CD14-positive monocyte (primary cell): ENCODE results near the gene PLCH1. TPM values are rescaled to one million over a fixed set of nuclear protein-coding genes. Genes with fewer than 3 reads are reported as not detected.

Experiments used
- DNase-seq, 3 donors: peaks; one replicate each; pipeline ENCODE4 v3.0.0-alpha.2; 2011 to 2022
- H2AFZ ChIP-seq: 2 replicates; pipeline ENCODE4 v1.6.0; 2012; ENCODE audit warnings: mild to moderate bottlenecking, low read depth, low read length, inconsistent platforms; ENCODE audit not compliant: insufficient read depth, poor library complexity, severe bottlenecking
- H3K27ac ChIP-seq, 2 donors: 1 replicate in 1 of 2; 2 replicates in 1 of 2; pipeline ENCODE4 v1.5.1; 2012 to 2013; ENCODE audit warnings: low read length in 2 of 2, control low read depth in 1 of 2, inconsistent platforms in 1 of 2, low read depth in 1 of 2, mild to moderate bottlenecking in 1 of 2
- H3K27me3 ChIP-seq, 2 donors: one replicate each; pipeline versions ENCODE4 v1.6.0 to v1.6.1; 2011 to 2013; ENCODE audit warnings: low read length in 2 of 2; ENCODE audit not compliant: control insufficient read depth in 2 of 2, insufficient read depth in 2 of 2
- H3K36me3 ChIP-seq, 2 donors: replicated peaks in 1 of 2; 1 replicate in 1 of 2; 2 replicates in 1 of 2; pipeline versions ENCODE4 v1.5.1 to v1.6.1; 2012 to 2013; ENCODE audit warnings: low read length in 2 of 2, control low read depth in 1 of 2, inconsistent platforms in 1 of 2, mild to moderate bottlenecking in 1 of 2; ENCODE audit not compliant: insufficient read depth in 2 of 2, control insufficient read depth in 1 of 2
- H3K4me1 ChIP-seq, 2 donors: 1 replicate in 1 of 2; 2 replicates in 1 of 2; pipeline versions ENCODE4 v1.5.1 to v1.6.1; 2012 to 2013; ENCODE audit warnings: low read length in 2 of 2, control low read depth in 1 of 2, inconsistent platforms in 1 of 2, mild to moderate bottlenecking in 1 of 2, moderate library complexity in 1 of 2; ENCODE audit not compliant: insufficient read depth in 2 of 2, control insufficient read depth in 1 of 2
- H3K4me2 ChIP-seq: replicated peaks from 2 replicates; pipeline ENCODE3; 2012; ENCODE audit warnings: low read length, moderate library complexity, mild to moderate bottlenecking; ENCODE audit not compliant: poor library complexity, severe bottlenecking; ENCODE audit errors: extremely low read depth
- H3K4me3 ChIP-seq, 3 experiments: fragments of 200-600 bp in 1 of 3; sonication (generic) in 1 of 3; replicated peaks in 1 of 3; 1 replicate in 2 of 3; 2 replicates in 1 of 3; pipeline ENCODE4 v1.5.1; 2011 to 2013; ENCODE audit warnings: low read length in 3 of 3, mild to moderate bottlenecking in 3 of 3, control low read depth in 2 of 3, low read depth in 2 of 3, inconsistent platforms in 1 of 3, moderate library complexity in 1 of 3
- H3K79me2 ChIP-seq: 2 replicates; pipeline ENCODE4 v1.6.0; 2012; ENCODE audit warnings: mild to moderate bottlenecking, control low read depth, inconsistent platforms, low read length, moderate library complexity; ENCODE audit not compliant: insufficient read depth
- H3K9ac ChIP-seq: 2 replicates; pipeline ENCODE4 v1.6.0; 2017; ENCODE audit warnings: low read length, mild to moderate bottlenecking; ENCODE audit not compliant: insufficient read depth, poor library complexity, severe bottlenecking
- H3K9me3 ChIP-seq, 2 donors: replicated peaks in 1 of 2; 1 replicate in 1 of 2; 2 replicates in 1 of 2; pipeline versions ENCODE4 v1.5.1 to v1.6.1; 2012 to 2013; ENCODE audit warnings: low read length in 2 of 2, control low read depth in 1 of 2; ENCODE audit not compliant: control insufficient read depth in 1 of 2, insufficient read depth in 1 of 2
- H4K20me1 ChIP-seq: 2 replicates; pipeline ENCODE4 v1.6.0; 2012; ENCODE audit warnings: mild to moderate bottlenecking, low read length, control low read depth, moderate library complexity; ENCODE audit not compliant: insufficient read depth
- H3K27ac Mint-ChIP-seq, 7 donors: one replicate each; pipeline ENCODE4 v1.8.0; 2020; ENCODE audit warnings: mild to moderate bottlenecking in 7 of 7, mixed read lengths in 7 of 7, moderate library complexity in 6 of 7, inconsistent platforms in 2 of 7
- H3K27me3 Mint-ChIP-seq, 3 donors: one replicate each; pipeline ENCODE4 v1.8.0; 2021 to 2022; ENCODE audit warnings: low read depth in 3 of 3, mild to moderate bottlenecking in 3 of 3, mixed read lengths in 3 of 3, moderate library complexity in 3 of 3, inconsistent platforms in 1 of 3
- H3K36me3 Mint-ChIP-seq, 2 donors: one replicate each; pipeline ENCODE4 v1.8.0; 2020; ENCODE audit warnings: mixed read lengths in 2 of 2, inconsistent platforms in 1 of 2, mild to moderate bottlenecking in 1 of 2
- H3K4me1 Mint-ChIP-seq: one replicate; pipeline ENCODE4 v1.8.0; 2020; ENCODE audit warnings: mild to moderate bottlenecking, mixed read lengths
- H3K4me3 Mint-ChIP-seq, 2 donors: one replicate each; pipeline ENCODE4 v1.8.0; 2020; ENCODE audit warnings: mild to moderate bottlenecking in 2 of 2, mixed read lengths in 2 of 2, moderate library complexity in 1 of 2
- H3K9me3 Mint-ChIP-seq, 7 donors: one replicate each; pipeline ENCODE4 v1.8.0; 2020 to 2022; ENCODE audit warnings: mixed read lengths in 7 of 7, mild to moderate bottlenecking in 6 of 7, moderate library complexity in 6 of 7, inconsistent platforms in 2 of 7
- WGBS: methylation state at CpG from one replicate; pipeline ENCODE4 v1.1.5; 2013; ENCODE audit warnings: missing lambda C conversion rate; ENCODE audit not compliant: insufficient coverage; 5-methylcytosine and 5-hydroxymethylcytosine counted together
- intact Hi-C, 2 donors: fragments of 100-400 bp; cut with micrococcal nuclease; formaldehyde crosslinking; loops; one replicate each; pipeline versions ENCODE4 v1.15.0 to v1.15.1; 2023
- polyA plus RNA-seq, 3 donors: library from polyadenylated mRNA; depleted of rRNA in 1 of 3; unstranded in 2 of 3; stranded (reverse) in 1 of 3; fragments of 300-500 nt in 2 of 3; fragments of >200 nt in 1 of 3; fragmentation: Illumina TruSeq in 2 of 3; gene quantifications; 1 replicate in 2 of 3; 2 replicates in 1 of 3; pipeline ENCODE4 v1.2.3, GENCODE V29; 2012 to 2021
- TF ChIP-seq, protein P1 (sequence below): fragments of 200-600 bp; IDR thresholded peaks from one replicate; pipeline ENCODE4 v1.8.0; 2022; ENCODE audit warnings: antibody characterized with exemption, mild to moderate bottlenecking

PLCH1 gene
- polyA plus RNA-seq, 3 donors: not detected

DNA sequence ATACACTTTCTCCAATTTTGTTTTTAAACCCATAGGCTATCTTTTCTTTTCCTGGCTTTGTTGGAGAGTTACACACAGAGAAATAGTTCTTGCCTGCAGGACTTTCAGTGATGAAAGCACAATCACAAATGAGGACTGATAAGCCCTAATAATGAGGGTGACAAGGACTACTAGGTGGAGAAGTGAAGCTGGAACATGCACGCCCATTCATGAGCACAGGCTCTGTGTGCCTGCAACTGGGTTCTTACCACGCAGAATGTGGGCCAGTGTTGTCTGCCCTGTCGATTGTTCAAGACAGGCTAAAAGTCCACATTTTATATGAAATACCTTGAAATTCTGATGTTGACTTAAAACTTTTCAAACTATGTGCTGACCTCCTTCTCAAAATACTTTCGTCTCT, 289.1 kb downstream of the PLCH1 start:
- Histone ChIP-seq H3K27ac (no peak overlapping the region), H3K9me3 (peaks cover 0 to 5% of the 10 kb centered on the region in 2 donors), H3K4me2 (no peak overlapping the region), H3K4me3 (no peak overlapping the region), H3K9ac (no peak overlapping the region), H4K20me1 (no peaks in the 10 kb centered on the region), H3K36me3 (no peaks in the 10 kb centered on the region), H3K4me1 (no peaks in the 10 kb centered on the region), H3K27me3 (no peaks in the 10 kb centered on the region), H2AFZ (no peak overlapping the region), H3K79me2 (no peaks in the 10 kb centered on the region)
- no peaks in the 10 kb centered on the region for H3K27me3 Mint-ChIP-seq
- no peak overlapping the region for H3K27ac Mint-ChIP-seq
- H3K4me3 Mint-ChIP-seq: no peak overlapping the region
- H3K9me3 Mint-ChIP-seq: peaks cover 0 to 10% (median 2%) of the 10 kb centered on the region in 7 donors
- no peaks in the 10 kb centered on the region for H3K36me3 Mint-ChIP-seq
- TF ChIP-seq, protein P1, sequence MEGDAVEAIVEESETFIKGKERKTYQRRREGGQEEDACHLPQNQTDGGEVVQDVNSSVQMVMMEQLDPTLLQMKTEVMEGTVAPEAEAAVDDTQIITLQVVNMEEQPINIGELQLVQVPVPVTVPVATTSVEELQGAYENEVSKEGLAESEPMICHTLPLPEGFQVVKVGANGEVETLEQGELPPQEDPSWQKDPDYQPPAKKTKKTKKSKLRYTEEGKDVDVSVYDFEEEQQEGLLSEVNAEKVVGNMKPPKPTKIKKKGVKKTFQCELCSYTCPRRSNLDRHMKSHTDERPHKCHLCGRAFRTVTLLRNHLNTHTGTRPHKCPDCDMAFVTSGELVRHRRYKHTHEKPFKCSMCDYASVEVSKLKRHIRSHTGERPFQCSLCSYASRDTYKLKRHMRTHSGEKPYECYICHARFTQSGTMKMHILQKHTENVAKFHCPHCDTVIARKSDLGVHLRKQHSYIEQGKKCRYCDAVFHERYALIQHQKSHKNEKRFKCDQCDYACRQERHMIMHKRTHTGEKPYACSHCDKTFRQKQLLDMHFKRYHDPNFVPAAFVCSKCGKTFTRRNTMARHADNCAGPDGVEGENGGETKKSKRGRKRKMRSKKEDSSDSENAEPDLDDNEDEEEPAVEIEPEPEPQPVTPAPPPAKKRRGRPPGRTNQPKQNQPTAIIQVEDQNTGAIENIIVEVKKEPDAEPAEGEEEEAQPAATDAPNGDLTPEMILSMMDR: no peak
- DNase-seq: no peak
- WGBS: 80% methylated on average over 1 of the region's 4 CpGs
- no peaks in the 10 kb centered on the region for H3K4me1 Mint-ChIP-seq
- intact Hi-C loops: no loop called here

DNA sequence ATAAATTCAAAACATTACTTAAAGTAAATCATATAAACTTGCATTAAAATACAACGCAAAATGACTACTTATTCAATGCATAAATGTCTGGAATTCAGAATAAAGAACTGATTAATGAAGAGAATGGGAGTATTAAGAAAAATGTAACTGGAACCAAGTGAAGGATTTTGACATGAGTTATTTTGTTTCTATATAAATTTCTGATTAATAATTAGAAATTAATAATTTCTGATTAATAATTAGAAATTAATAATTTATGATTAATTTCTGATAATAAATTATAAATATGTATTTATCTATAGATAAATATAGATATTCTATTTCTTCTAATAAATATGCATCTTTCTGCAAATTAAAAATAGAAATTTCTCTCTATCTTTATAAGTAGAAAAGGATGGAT, 291.4 kb downstream of the PLCH1 start:
- H3K79me2 ChIP-seq: no peaks in the 10 kb centered on the region
- H3K27ac Mint-ChIP-seq: no peak overlapping the region
- no peak overlapping the region for H3K9ac ChIP-seq
- H3K36me3 Mint-ChIP-seq: no peaks in the 10 kb centered on the region
- peaks cover 0 to 5% of the 10 kb centered on the region in 2 donors for H3K9me3 ChIP-seq
- no peak overlapping the region for H3K4me3 ChIP-seq
- no peaks in the 10 kb centered on the region for H3K27me3 Mint-ChIP-seq
- no peak overlapping the region for H3K4me2 ChIP-seq
- intact Hi-C loops: no loop called here
- no CpG with 5 or more reads among the region's 1 CpG for WGBS
- no peak overlapping the region for H3K27ac ChIP-seq
- H4K20me1 ChIP-seq: no peaks in the 10 kb centered on the region
- no peak for DNase-seq
- H3K4me1 ChIP-seq: no peaks in the 10 kb centered on the region
- TF ChIP-seq, protein P1: no peak
- no peaks in the 10 kb centered on the region for H3K27me3 ChIP-seq
- H3K9me3 Mint-ChIP-seq: peaks cover 0 to 10% (median 2%) of the 10 kb centered on the region in 7 donors
- no peak overlapping the region for H2AFZ ChIP-seq
- no peaks in the 10 kb centered on the region for H3K36me3 ChIP-seq
- H3K4me1 Mint-ChIP-seq: no peaks in the 10 kb centered on the region
- H3K4me3 Mint-ChIP-seq: no peak overlapping the region
